ENCODE results near the gene NKD1.

Gene NKD1

GRCh38 chr16:50657241-50657640 is 109.0 kb downstream of the NKD1 start:
- peak; percentile 57 to 65 for DNase-seq

- no peak for DNase-seq
These were observed 111.6 kb downstream of the NKD1 start for GRCh38 chr16:50659806-50660205.

- DNase-seq, result no peak
These were observed 114.2 kb downstream of the NKD1 start for GRCh38 chr16:50662306-50662940.

GRCh38 chr16:50664270-50664669 is 116.1 kb downstream of the NKD1 start:
- DNase-seq, result no peak

- DNase-seq, result peak; percentile 66 to 99
These were observed 117.1 kb downstream of the NKD1 start for GRCh38 chr16:50665128-50665878.

GRCh38 chr16:50666658-50667496 is 118.7 kb downstream of the NKD1 start:
- DNase-seq, result peak; percentile 62 to 66

- DNase-seq, result no peak
These were observed 119.5 kb downstream of the NKD1 start for GRCh38 chr16:50667497-50668367.

GRCh38 chr16:50668368-50669008 is 120.3 kb downstream of the NKD1 start:
- DNase-seq, result no peak

GRCh38 chr16:50669741-50670140 is 121.5 kb downstream of the NKD1 start:
- no peak for DNase-seq

GRCh38 chr16:50670476-50670875 is 122.3 kb downstream of the NKD1 start:
- no peak for DNase-seq

GRCh38 chr16:50671644-50672260 is 123.6 kb downstream of the NKD1 start:
- DNase-seq, result peak; percentile 44 to 88

- no peak for DNase-seq
These were observed 125.5 kb downstream of the NKD1 start for GRCh38 chr16:50673496-50674275.

GRCh38 chr16:50674831-50675230 is 126.6 kb downstream of the NKD1 start:
- no peak for DNase-seq

GRCh38 chr16:50675686-50676610 is 127.8 kb downstream of the NKD1 start:
- no peak for DNase-seq

GRCh38 chr16:50676684-50677225 is 128.6 kb downstream of the NKD1 start:
- no peak for DNase-seq

GRCh38 chr16:50677351-50677750 is 129.2 kb downstream of the NKD1 start:
- DNase-seq, result no peak

GRCh38 chr16:50678531-50678930 is 130.3 kb downstream of the NKD1 start:
- DNase-seq, result no peak

- DNase-seq, result no peak
These were observed 131.1 kb downstream of the NKD1 start for GRCh38 chr16:50679266-50679665.

Data from inflammatory macrophage treated with lipopolysaccharide for 1 hour (primary cell).